ENCODE data around the gene PALM2AKAP2.

GRCh38 chr9:109734814-109735213, 45.2 kb upstream of the PALM2AKAP2 start:
- no peak for TF ChIP-seq CTCF (IDR thresholded peaks at IDR 0.05; ENCODE audit: borderline replicate concordance, extremely low read depth, low read length, poor library complexity, severe bottlenecking)
- TF ChIP-seq EZH2 (IDR thresholded peaks at IDR 0.05; ENCODE audit: borderline replicate concordance, low read depth, low read length, severe bottlenecking): no peak
